Activated T-helper 9 cell treated with anti-CD3 and anti-CD28 coated beads, Interleukin-2, amount 50 U/mL, for 16 hours (primary cell): ENCODE results near the gene CLDN9.
"Not testable (repeated sequence)": the region's sequence is repeated elsewhere in the genome, so short reads cannot be mapped to it uniquely, and the experiment has no call there.

Source experiments
- DNase-seq: peaks from one replicate; pipeline ENCODE4 v3.0.0-alpha.2; 2020; ENCODE audit warnings: low read depth

Gene CLDN9

GRCh38 chr16:3032624-3033023 lies 19.9 kb downstream of the CLDN9 start:
- DNase-seq, result no peak

GRCh38 chr16:3035289-3035971 lies 22.7 kb downstream of the CLDN9 start:
- DNase-seq, result no peak

- no peak for DNase-seq
Observed at GRCh38 chr16:3035972-3036725, 23.4 kb downstream of the CLDN9 start.

- DNase-seq, result no peak
Observed at GRCh38 chr16:3036726-3037315, 24.1 kb downstream of the CLDN9 start, which contains the start of gene BICDL2. Gene BICDL2, minus strand, starts transcription at chr16:3036944. Its CDS starts 1,448 bp downstream, at chr16:3035496.

GRCh38 chr16:3038256-3038655 lies 25.5 kb downstream of the CLDN9 start:
- no peak for DNase-seq

GRCh38 chr16:3038896-3039295 lies 26.2 kb downstream of the CLDN9 start:
- DNase-seq, result no peak

GRCh38 chr16:3042376-3042775 lies 29.7 kb downstream of the CLDN9 start:
- no peak for DNase-seq

GRCh38 chr16:3044708-3045107 lies 32.0 kb downstream of the CLDN9 start:
- DNase-seq, result no peak

GRCh38 chr16:3045758-3046640 lies 33.3 kb downstream of the CLDN9 start, which contains the start of gene MMP25:
Gene MMP25, plus strand, starts transcription at chr16:3046561. Its CDS starts 357 bp downstream, at chr16:3046918.
- no peak for DNase-seq

- no peak for DNase-seq
Observed at GRCh38 chr16:3046641-3047386, 34.1 kb downstream of the CLDN9 start.

GRCh38 chr16:3047387-3047720 lies 34.6 kb downstream of the CLDN9 start:
- no peak for DNase-seq

- no peak for DNase-seq
Observed at GRCh38 chr16:3049921-3050481, 37.3 kb downstream of the CLDN9 start.

GRCh38 chr16:3050487-3050886 lies 37.8 kb downstream of the CLDN9 start:
- DNase-seq, result no peak

- no peak for DNase-seq
Observed at GRCh38 chr16:3051009-3051408, 38.3 kb downstream of the CLDN9 start.

GRCh38 chr16:3051494-3051893 lies 38.8 kb downstream of the CLDN9 start:
- DNase-seq, result no peak

- DNase-seq, result not testable (repeated sequence)
Observed at GRCh38 chr16:3052571-3053329, 40.0 kb downstream of the CLDN9 start.

GRCh38 chr16:3053330-3053710 lies 40.6 kb downstream of the CLDN9 start:
- not testable (repeated sequence) for DNase-seq

- DNase-seq, result no peak
Observed at GRCh38 chr16:3054965-3055733, 42.4 kb downstream of the CLDN9 start.

- not testable (repeated sequence) for DNase-seq
Observed at GRCh38 chr16:3055734-3056115, 43.0 kb downstream of the CLDN9 start.
